Measurements from ENCODE around the gene UTP4.
"Not testable (repeated sequence)": the region's sequence is repeated elsewhere in the genome, so short reads cannot be mapped to it uniquely, and the experiment has no call there.

UTP4 gene

GRCh38 chr16:69131839-69132423, 518 bp upstream of the UTP4 start:
- peak; percentile 30 for DNase-seq

GRCh38 chr16:69133373-69133954, 1.0 kb downstream of the UTP4 start:
- no peak for DNase-seq

- DNase-seq: no peak
These were observed 6.2 kb downstream of the UTP4 start for GRCh38 chr16:69138608-69139007.

GRCh38 chr16:69139464-69139863, 7.0 kb downstream of the UTP4 start:
- DNase-seq: not testable (repeated sequence)

GRCh38 chr16:69141014-69141413, 8.6 kb downstream of the UTP4 start:
- DNase-seq: no peak

- DNase-seq: no peak
These were observed 9.5 kb downstream of the UTP4 start for GRCh38 chr16:69141936-69142335.

- no peak for DNase-seq
These were observed 10.7 kb downstream of the UTP4 start for GRCh38 chr16:69143116-69143515.

- DNase-seq: peak; percentile 19
These were observed 13.2 kb downstream of the UTP4 start for GRCh38 chr16:69145658-69146057.

- not testable (repeated sequence) for DNase-seq
These were observed 17.2 kb downstream of the UTP4 start for GRCh38 chr16:69149621-69150020.

GRCh38 chr16:69150146-69150865, 17.9 kb downstream of the UTP4 start:
- peak; percentile 75 for DNase-seq

- DNase-seq: no peak
These were observed 24.7 kb downstream of the UTP4 start for GRCh38 chr16:69157196-69157595.

- DNase-seq: no peak
These were observed 27.7 kb downstream of the UTP4 start for GRCh38 chr16:69160192-69160591.

GRCh38 chr16:69165584-69165983, 33.1 kb downstream of the UTP4 start:
- no peak for DNase-seq

- no peak for DNase-seq
These were observed 33.9 kb downstream of the UTP4 start for GRCh38 chr16:69166221-69166833.

- no peak for DNase-seq
These were observed 34.8 kb downstream of the UTP4 start for GRCh38 chr16:69166946-69167930.

- no peak for DNase-seq
These were observed 36.6 kb downstream of the UTP4 start for GRCh38 chr16:69169051-69169450.

GRCh38 chr16:69169607-69170352, 37.3 kb downstream of the UTP4 start:
- no peak for DNase-seq

GRCh38 chr16:69171325-69172084, 39.1 kb downstream of the UTP4 start:
- DNase-seq: no peak

GRCh38 chr16:69176033-69176800, 43.8 kb downstream of the UTP4 start:
- DNase-seq: no peak

- DNase-seq: peak; percentile 63
These were observed 47.0 kb downstream of the UTP4 start for GRCh38 chr16:69179328-69180010.

Measured in NCI-H1694 (cell line).